GF-D8 (cell line): Measurements from ENCODE around the gene PKD1L1.
"Not testable (repeated sequence)": the region's sequence is repeated elsewhere in the genome, so short reads cannot be mapped to it uniquely, and the experiment has no call there.

Source experiments
- DNase-seq: peaks from one replicate; lab custom pipeline; 2025; lab: John Stamatoyannopoulos, UW

Gene PKD1L1

GRCh38 chr7:47764746-47765145 is 183.5 kb downstream of the PKD1L1 start:
- no peak for DNase-seq

GRCh38 chr7:47763063-47763974 is 184.9 kb downstream of the PKD1L1 start:
- no peak for DNase-seq

- no peak for DNase-seq
Observed at GRCh38 chr7:47762746-47763062, 185.6 kb downstream of the PKD1L1 start.

- no peak for DNase-seq
Observed at GRCh38 chr7:47762207-47762606, 186.1 kb downstream of the PKD1L1 start.

GRCh38 chr7:47759056-47759706 is 189.1 kb downstream of the PKD1L1 start:
- no peak for DNase-seq

GRCh38 chr7:47758546-47758945 is 189.7 kb downstream of the PKD1L1 start:
- DNase-seq, result no peak

GRCh38 chr7:47757921-47758411 is 190.3 kb downstream of the PKD1L1 start:
- no peak for DNase-seq

- DNase-seq, result no peak
Observed at GRCh38 chr7:47756636-47757035, 191.6 kb downstream of the PKD1L1 start.

GRCh38 chr7:47755248-47755647 is 193.0 kb downstream of the PKD1L1 start:
- no peak for DNase-seq

GRCh38 chr7:47751724-47752123 is 196.5 kb downstream of the PKD1L1 start:
- not testable (repeated sequence) for DNase-seq

GRCh38 chr7:47751043-47751442 is 197.2 kb downstream of the PKD1L1 start:
- DNase-seq, result no peak

- no peak for DNase-seq
Observed at GRCh38 chr7:47748041-47748440, 200.2 kb downstream of the PKD1L1 start.

GRCh38 chr7:47747160-47747559 is 201.1 kb downstream of the PKD1L1 start:
- DNase-seq, result no peak

GRCh38 chr7:47746468-47746867 is 201.8 kb downstream of the PKD1L1 start:
- DNase-seq, result no peak

- no peak for DNase-seq
Observed at GRCh38 chr7:47744883-47745282, 203.4 kb downstream of the PKD1L1 start.

GRCh38 chr7:47743965-47744591 is 204.2 kb downstream of the PKD1L1 start:
- no peak for DNase-seq

- no peak for DNase-seq
Observed at GRCh38 chr7:47741984-47742383, 206.3 kb downstream of the PKD1L1 start.

GRCh38 chr7:47739891-47740290 is 208.4 kb downstream of the PKD1L1 start:
- DNase-seq, result no peak

- DNase-seq, result no peak
Observed at GRCh38 chr7:47739301-47739875, 208.9 kb downstream of the PKD1L1 start.

GRCh38 chr7:47738563-47739166 is 209.6 kb downstream of the PKD1L1 start:
- DNase-seq, result no peak

- no peak for DNase-seq
Observed at GRCh38 chr7:47737601-47738000, 210.7 kb downstream of the PKD1L1 start.
